Measurements from ENCODE around the gene SNX20.

DNA sequence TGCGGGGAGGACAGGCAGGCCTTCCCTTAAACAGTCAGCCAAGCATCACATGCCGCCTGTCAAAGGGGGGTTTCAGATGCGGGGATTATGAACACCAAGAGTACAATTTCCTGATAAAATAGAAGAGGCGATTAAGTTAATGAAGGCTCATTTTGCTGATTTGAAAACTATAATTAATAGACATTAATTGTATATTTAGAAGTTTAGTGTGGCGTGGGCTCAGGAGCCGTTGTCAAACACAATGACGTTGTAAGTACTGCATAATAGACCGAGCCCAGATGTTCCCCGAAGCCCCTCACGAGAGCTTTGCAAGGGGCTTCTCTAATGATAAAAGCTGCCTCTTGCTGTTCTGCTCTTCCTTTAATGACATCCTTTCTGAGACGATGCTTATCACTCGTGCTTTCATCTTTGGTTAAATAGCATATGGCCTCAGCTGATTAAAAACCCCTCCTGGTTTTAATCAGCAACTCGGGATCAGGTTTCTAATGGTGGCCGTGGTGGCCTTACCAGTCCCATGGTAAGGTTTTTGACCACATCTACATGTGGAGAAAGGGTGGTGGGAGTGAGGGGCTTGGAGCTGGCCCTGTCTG is 28.2 kb downstream of the SNX20 start:
- no peak for TF ChIP-seq CTCF (conservative IDR thresholded peaks at IDR 0.05; ENCODE audit: low read depth, low read length)
- TF ChIP-seq POLR2A (IDR thresholded peaks at IDR 0.05; ENCODE audit: low read depth, low read length), result no peak
- no peak for TF ChIP-seq MXI1 (IDR thresholded peaks at IDR 0.05; ENCODE audit: borderline replicate concordance, low read depth, low read length)
- TF ChIP-seq FOS (IDR thresholded peaks at IDR 0.05; ENCODE audit: low read depth, low read length), result no peak
- no peak for TF ChIP-seq SMC3 (IDR thresholded peaks at IDR 0.05; ENCODE audit: low read depth, low read length)

All from IMR-90 (cell line).